ENCODE measurements around the gene GATA5.

Gene GATA5

DNA sequence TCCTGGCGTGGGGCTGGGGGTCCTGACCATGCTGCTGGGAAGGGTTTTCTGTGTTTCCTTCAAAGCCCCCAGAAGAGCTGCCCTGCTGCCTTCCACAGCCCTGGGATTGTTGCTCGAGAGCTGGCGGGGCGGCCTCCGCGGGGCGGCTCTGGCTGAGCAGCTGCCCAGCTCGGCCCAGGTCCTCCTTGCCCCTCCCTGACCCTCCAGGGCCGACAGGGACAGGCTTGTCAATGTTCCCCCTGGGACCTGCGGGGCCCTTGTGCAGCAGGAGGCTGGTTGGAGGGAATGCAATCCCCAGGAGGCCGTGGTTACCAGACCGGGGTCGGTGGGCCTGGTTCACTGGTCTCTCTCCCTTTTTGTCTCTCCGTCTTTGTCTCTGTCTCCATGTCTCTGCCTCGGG lies 19.9 kb downstream of the GATA5 start:
- no peak for DNase-seq (ENCODE audit: low read depth in 2 of 2)

DNA sequence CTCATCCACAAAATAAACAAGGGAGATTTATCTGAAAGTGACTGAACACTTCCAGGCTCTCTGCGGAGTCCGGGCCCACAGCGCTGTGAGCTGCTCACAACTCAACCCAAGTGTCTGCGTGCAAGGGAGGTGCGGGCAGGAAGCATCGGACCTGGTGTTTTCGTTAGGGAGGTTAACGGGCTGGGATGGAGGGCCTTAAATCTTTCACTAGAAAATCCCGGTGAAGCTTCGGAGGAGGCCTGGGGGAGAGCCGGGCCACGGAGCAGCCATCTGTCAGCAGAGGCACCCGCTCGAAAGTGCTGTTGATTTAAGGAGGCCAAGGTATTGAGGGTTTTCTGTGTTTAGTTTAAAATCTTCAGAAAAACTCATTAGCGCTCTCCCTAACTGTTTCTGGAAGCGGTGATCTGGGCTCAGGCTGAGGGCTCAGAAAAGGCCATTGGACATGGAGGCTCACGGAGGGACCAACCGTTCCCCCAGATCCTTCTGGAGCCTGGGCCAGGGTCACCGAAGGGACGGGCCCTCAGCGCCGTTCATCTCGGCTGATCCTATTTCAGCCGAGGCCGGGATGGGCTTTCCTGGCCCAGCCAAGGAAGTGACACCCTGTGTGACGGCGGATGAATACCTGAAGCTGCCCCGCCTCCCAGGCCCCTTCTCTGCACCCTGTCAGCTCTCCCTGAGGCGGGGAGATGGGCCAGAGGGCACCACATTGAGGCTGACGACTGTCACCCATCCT lies 20.7 kb downstream of the GATA5 start:
- DNase-seq (ENCODE audit: low read depth in 2 of 2), result no peak

DNA sequence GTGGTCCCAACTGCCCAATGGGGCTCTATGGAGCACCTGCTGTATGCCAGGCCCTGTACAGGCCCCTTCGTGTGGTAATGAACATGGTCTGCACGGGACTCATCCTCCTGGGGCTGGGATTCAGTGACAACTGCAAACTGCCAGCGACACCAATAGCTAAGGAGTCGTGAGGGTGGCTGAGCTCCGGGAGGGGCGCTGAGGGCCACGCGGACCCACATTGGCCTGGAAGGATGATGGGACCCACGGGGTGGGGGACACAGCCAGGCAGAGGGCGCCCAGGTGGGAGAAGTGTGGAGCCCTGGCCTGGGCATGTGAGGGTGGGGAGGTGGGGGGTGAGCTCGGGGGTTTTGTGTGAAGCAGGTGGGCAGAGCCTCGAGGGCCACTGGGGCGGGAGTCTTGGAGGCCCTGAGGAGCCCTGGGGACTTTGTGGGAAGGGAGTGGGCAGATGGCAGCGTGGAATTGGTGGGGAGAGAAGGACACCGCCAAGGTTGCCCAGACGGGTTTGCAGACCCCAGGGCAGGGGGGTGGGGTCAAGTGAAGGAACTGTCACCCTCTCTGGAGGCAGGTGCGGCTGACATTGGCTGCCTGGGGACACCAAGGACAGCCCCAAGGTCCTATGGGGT lies 22.5 kb downstream of the GATA5 start:
- DNase-seq (ENCODE audit: low read depth in 2 of 2), result no peak

DNA sequence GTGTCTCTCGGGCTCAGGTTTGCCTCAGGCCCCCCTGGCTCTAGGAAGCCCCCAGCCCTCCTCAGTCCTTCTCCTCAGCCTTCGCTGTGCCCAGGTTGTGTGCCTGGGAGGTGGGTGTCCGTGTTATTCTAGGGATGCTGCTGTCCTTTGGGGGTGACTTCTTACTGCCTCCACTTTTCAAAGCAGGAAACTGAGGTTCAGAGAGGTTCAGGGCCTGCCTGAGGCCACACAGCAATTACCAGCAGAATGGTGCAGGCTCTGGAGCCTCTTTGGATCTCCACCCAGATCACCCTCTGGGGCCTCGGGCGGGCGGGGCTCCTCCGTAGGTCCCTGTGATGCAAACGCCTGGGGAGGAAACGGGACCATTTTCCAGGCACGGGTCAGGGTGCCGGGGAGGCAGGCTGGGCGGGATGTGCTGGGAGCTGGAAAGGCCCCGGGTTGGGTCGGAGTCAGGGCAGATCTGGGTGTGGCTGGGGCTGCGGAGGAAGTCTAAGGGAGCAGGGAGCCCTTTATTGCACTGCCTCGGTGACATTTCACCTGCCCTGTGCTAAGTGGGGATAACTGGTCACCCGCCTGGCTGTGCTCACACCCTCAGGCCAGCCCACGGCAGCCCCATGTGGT lies 23.2 kb downstream of the GATA5 start:
- no peak for DNase-seq (ENCODE audit: low read depth in 2 of 2)

DNA sequence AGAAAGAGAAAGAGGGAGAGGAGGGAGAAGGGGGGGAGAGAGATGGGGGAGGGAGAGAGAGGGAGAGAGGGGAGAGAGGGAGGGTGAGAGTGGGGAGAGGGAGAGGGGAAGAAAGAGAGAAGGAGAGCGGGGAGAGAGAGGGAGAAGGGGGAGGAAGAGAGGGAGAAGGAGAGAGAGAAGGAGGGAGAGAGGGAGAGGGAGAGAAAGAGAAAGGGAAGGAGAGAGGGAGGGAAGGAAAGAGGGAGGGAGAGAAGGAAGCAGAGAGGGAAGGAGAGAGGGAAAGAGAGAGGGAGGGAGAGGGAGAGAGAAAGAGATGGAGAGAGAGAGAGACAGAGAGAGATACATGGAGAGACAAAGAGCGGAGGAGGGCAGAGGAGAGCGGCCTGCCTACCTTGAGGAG lies 23.8 kb downstream of the GATA5 start:
- no peak for DNase-seq (ENCODE audit: low read depth in 2 of 2)

DNA sequence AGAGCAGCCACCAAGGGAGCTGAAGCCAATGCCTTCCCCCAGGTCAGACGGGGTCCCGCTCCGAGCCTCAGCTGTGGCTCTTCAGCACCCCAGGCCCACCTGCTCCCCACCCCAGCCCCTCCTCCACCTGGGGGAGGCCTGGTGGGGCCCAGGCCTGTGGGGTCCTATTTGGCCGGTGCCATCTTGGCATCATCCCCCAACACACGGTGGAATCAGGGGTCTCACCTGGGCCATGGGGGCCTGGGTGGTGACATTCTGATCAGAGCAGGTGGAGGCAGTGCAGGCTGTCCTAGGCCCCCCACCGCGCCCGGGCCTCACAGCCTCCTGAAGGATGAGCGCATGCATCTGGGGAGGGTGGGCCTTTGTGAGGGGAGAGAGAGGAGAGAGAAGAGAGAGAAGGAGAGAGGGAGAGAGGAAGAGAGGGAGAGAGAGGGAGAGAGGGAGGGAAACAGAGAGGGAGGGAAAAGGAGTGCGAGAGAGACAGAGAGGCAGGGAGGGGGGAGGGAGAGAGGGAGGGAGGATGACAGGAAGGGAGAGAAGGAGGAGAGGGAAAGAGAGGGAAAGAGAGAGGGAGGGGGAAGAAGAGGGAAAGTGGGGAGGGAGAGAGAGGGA lies 24.5 kb downstream of the GATA5 start:
- no peak for DNase-seq (ENCODE audit: low read depth in 2 of 2)

DNA sequence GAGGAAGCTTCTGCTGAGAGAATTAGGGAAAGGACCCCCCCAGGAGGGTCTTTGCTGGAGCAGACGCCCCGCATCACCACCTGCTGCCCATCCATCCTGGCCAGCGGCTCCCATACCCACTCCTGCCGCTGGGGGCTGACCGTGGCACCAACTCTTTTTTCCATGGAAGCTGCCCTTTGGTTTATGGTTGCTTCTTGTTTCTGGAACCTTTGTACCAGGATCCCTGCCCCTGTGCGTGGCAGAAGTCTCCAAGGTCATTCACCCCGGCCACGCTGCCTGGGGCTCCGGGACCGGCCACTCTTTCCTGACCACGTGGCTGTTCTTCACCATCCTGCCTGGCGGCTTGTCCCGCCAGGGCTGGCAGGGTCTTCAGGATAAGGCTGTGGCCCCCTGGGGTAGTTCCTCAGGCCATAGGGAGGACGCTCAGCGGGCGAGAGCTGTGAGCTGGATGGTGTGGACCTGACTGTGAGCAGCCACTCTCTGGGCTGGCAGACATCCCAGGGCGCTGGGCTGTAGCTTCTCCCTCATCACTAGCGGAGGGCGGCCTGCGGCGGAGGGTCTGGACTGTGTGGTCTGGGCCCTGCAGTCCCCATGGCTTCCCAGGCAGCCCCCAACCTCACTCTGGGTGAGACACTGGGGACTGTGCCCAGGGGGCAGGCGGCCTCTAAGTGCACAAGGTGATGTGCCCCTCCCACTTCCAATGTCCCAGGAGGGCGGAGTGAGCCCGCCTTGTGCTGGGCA lies 25.7 kb downstream of the GATA5 start:
- no peak for DNase-seq (ENCODE audit: low read depth in 2 of 2)

DNA sequence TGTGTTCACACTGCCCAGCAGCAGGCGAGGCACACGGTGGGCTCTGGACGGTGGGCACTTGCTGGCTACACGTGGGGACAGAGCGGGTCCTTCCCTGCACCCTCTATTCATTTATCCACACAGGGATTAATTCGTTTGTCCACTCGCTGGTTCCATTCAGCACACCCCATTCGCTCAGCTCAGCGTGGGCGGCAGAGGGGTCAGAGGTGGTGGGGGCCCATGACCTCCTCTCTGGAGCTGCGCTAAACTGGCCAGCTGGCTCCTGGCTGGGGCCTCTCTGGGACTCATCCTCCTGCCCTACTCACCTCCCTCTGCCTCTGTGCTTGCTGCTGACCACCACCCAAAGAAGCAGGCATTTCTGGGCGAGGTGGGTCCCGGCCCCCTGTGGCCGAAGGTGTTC lies 27.0 kb downstream of the GATA5 start:
- DNase-seq (ENCODE audit: low read depth in 2 of 2), result no peak

DNA sequence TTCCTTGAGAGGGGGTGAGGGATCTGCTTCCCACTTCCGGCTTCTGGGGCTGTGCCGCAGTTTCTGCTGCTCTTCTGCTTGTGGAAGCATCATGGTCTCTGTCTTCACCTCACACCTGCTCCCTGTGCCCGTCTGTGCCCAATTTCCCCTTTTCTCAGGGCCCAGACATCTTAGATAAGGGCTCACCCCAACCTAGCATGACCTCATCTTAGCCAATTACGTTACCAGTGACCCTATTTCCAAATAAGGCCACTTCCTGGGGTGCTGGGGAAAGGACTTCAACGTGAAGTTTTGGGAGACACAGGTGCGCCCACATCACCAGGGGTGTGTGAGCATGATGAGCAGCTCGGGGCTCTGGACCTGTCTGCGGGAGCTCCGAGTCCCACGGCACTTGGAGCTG lies 27.8 kb downstream of the GATA5 start:
- DNase-seq (ENCODE audit: low read depth in 2 of 2), result no peak

DNA sequence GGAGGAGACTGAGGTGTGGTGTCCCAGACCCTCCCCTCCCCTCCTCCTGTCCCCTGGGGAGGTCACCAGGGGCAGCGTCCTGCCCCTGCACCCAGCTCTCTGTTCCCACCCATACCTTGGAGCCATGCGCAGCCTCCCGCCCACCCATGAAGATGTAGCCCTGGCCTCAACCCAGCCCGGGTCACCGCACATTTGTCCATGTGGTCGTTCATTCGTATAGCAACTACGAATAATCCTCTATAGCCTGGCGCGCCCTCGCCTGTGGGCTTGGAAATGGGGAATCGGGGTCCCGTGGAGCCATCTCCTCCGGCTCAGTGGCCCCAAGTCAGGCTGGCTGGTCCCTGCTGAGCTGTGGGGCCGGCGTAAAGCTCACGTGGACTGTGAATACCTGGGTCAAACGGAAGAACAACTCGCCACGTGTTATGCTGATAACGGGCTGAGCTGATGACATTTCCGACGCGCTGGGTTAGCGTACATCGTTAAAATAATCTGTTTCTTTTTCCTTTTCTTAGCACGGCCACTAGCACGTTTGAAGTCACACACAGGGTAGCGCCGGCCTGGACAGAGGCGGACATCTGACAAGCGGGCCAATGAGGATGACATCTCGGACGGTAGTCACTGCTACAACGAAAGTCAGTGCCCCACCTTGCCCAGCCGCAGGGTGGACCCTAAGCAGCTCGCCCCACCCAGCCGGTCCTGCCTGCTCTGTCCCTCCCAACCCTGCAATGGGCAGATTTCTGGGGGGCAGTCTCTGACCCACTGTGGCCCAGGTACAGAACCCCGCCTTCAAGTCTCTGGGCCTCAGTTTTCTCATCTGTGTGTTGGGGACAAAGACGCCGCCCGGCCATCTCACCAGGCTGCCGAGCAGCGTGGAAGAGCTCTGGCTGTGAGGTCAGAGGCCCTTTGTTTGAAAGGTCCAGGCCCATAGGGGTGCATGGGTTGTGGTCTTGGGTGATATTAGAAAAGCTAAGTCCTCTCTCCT lies 28.6 kb downstream of the GATA5 start:
- no peak for DNase-seq (ENCODE audit: low read depth in 2 of 2)

DNA sequence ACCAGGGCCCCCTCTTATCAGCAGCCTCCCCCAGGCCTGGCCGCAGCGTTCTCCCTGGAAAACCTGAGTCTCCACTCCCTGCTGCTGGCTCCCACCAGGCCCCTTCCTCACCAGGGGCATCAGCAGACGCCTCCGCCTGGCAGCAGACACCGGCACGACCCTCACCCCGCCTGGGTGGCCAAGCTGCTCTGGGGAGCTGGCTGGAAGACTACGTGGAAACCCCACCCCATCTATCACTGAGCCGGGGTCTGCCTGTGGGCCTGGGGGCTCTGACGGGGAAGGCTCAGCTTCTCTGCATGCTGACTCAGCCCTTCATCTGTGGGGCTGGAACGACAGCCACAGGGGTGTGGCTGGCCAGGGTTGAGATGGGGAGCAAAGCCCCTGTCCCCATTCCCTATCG lies 29.3 kb downstream of the GATA5 start:
- DNase-seq (ENCODE audit: low read depth in 2 of 2), result no peak

DNA sequence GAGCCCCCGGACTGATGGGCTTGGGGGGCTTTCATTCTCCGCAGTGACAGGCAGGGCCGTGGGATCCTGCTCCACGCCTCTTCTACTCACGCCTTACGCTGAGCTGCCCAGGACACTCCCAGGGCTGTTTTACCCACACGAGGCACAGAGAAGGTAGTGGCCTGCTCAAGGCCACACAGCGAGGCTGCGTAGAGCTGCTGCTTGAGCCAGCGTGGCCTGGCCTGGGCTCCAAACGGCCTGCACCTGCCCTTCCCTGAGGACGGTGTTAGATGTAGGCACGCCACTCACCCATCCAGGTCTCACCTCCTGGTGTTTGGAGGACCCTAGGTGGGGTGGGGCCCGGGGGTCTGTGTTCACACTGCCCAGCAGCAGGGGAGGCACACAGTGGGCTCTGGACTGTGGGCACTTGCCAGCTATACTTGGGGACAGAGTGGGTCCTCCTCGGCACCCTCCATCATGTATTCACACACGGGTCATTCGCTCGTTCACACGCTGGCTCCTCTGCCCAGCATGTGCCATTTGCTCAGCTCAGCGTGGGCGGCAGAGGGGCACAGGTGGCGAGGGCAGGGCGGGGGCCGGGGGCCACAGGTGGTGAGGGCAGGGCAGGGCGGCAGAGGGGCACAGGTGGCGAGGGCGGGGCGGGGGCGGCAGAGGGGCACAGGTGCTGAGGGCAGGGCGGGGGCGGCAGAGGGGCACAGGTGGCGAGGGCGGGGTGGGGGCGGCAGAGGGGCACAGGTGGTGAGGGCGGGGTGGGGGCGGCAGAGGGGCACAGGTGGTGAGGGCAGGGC lies 30.0 kb downstream of the GATA5 start:
- DNase-seq (ENCODE audit: low read depth in 2 of 2), result no peak

DNA sequence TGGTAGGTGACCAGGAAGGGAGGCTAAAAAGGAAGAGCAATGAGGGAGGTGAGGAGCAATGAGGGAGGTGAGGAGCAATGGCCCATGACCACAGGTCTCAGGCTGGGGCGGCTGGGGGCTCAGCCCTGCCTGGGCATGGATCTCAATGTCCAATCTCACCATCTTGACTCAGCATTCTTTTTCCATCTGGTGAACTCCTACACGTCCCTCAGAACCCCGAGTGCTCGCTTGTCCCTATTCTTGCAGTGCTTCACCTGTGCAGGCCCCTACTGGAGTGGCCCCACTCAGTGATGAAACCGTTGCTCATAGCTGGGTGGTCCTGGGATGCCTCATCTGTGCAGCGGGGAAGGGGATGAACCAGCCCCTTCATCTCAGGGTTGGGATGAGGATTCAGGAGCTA lies 31.5 kb downstream of the GATA5 start:
- no peak for DNase-seq (ENCODE audit: low read depth in 2 of 2)

DNA sequence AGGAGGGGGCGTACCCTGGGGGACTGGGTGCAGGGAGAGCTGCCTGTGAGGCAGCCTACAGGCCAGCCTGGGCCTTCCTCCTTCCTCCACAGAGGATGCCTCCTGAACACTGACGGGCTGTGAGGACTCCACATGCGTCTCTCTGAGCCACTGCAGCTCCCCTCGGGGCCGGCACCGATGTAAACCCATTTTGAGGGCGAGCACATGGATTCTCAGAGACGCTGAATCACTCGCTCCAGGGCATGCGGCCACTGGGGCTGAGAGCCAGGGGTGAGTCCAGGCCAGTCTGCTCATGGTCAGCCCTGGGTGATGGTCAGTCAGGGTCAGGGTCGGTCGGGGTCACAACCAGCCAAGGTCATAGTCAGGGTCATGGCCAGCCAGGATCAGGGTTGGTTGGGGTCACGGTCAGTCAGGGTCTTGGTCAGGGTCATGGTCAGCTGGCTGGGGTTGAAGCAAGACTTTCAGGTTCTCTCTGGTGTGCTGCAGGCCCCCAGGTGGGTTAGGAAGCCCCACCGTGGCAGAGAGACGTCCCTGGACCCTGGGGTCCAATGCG lies 33.7 kb downstream of the GATA5 start:
- DNase-seq (ENCODE audit: low read depth in 2 of 2), result no peak

DNA sequence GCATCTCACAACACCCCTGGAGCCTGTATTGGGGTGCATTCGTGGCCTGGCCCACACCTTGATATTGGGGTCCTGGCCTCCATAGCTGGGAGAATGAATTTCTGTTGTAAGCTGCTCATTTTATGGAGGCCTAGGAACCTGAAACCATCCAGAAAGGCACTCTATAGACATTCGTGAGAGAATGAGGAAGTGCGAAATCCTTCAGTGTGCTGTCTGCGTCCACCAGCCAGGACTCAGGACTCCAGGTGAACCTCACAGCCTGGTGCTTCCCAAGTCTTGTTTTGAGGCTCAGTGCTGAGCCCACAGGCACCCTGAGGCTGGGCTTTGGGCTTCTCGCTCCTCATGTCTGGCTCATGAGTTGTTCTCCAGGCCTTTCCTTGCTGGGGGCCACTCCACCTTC lies 36.6 kb downstream of the GATA5 start:
- no peak for DNase-seq (ENCODE audit: low read depth in 2 of 2)

DNA sequence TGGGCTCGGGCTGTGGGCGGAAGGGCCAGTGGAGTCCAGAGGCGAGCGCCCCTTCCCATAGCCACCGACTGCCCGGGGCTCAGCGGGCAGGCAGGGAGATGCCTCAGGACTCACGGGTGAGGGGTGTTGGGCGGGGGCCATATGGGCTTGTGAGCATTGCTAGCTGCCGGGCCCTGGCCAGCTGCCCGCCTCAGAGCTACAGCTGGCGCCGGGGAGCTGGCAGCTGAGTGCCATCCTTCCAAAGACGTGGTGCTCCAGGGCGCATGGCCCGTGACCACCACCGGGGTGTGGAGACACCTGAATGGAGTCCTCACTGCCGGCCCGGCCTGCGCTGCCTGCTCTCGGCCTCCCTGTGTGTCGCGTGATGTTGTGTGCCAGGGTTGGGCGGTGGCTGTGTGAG lies 37.9 kb downstream of the GATA5 start:
- no peak for DNase-seq (ENCODE audit: low read depth in 2 of 2)

DNA sequence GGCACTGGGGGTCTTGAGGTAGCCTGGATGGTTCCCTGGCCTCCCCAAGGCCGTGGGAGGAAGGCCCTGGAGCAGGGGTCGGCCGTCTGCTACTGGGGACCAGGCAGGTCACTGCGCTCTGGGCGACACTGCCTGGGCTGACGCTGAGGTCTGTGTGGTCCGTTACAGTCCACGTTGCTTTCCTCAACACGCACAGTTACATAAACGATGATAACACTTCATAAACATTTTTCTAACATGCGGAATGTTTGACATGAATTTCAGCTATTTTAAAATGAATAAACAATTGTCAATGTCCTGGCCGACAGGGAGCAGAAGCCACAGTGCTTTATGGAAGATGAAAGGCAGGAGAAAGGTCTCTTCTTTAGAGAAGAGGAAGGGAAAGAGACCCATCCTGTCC lies 38.3 kb downstream of the GATA5 start:
- DNase-seq (ENCODE audit: low read depth in 2 of 2), result no peak

DNA sequence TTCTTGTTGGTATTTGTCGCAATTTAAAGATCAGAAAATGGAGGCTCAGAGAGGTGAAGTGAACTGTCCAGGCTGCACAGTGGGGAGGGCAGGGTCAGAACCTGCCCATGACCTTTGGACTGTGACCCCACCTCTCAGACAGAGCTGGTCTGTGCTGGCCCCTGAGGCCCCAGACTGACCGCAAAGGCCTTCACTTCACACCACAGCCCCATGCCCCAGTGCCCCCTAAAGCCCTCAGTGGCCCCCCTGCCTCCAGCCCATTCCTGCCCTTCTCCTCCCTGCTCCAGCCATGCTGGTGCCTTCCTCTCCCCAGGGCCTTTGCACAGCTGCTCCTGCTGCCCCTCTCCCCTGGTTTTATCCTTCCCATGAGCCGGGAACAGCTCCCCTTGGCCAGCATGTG lies 39.1 kb downstream of the GATA5 start:
- DNase-seq (ENCODE audit: low read depth in 2 of 2), result no peak

DNA sequence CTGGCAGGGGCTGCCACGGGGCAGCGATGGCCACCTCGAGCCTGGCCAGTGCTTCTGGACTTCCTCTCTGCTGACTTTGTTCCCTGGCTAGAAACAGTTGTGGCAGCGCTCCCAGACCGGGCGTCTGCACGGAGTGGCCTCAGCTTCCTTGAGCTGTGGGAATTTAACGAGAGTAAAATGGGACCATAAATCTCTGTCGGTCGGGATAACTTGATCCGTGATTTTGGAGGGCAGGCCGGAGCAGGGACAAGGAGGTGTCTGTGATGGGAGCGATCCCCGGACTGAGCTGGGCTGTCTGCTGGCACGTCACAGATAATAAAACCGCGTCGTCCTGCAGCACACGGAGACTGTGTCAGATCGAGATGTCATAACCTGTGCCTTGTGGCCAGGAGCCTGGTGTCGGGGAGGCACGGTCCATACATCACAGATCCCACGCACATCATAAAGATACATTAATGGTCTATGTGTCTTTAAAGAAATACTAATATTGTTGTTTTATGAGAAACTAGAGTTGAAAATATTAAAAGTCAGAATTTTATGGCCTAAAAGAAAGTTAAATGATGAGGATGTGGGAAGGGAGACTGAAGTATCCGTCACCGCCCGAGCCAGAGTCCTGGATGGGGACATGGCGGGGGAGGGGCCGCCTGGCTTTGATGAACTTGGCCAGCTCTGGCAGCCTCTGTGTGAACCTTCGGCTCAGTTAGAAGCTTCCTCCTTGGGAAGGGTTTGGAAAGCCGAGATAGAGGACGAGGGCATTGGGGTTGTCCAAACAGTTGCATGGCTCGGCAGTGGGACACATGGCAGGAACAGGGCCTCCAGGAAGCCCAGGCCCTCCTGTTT lies 41.9 kb downstream of the GATA5 start:
- DNase-seq (ENCODE audit: low read depth in 2 of 2), result no peak

Measured in stimulated activated CD8-positive, alpha-beta memory T cell treated with anti-CD3 and anti-CD28 coated beads, Interleukin-15, amount 100 ng/mL, for 4 hours (primary cell).